IMR-90 (cell line): ENCODE results near the gene SLC12A8.

Source experiments
- BHLHE40 ChIP-seq: fragments of 150-350 bp; IDR thresholded peaks from 2 replicates; pipeline ENCODE4 v1.6.1; 2016; ENCODE audit warnings: mild to moderate bottlenecking, low read depth, low read length
- CEBPB ChIP-seq: IDR thresholded peaks from 2 replicates; pipeline ENCODE4 v1.6.1; 2012; ENCODE audit warnings: low read depth, low read length, improper control_type of control experiment
- CTCF ChIP-seq: conservative IDR thresholded peaks from 2 replicates; pipeline ENCODE4 v1.5.1; 2012; ENCODE audit warnings: mild to moderate bottlenecking, low read depth, low read length, improper control_type of control experiment
- ELK1 ChIP-seq: fragments of 150-350 bp; IDR thresholded peaks from 2 replicates; pipeline ENCODE4 v1.6.1; 2016; ENCODE audit warnings: low read depth, mild to moderate bottlenecking, low read length, moderate library complexity, borderline replicate concordance
- FOS ChIP-seq: fragments of 150-350 bp; IDR thresholded peaks from 2 replicates; pipeline ENCODE4 v1.6.1; 2016; ENCODE audit warnings: low read depth, low read length
- MXI1 ChIP-seq: IDR thresholded peaks from 2 replicates; pipeline ENCODE4 v1.6.1; 2012; ENCODE audit warnings: low read depth, mild to moderate bottlenecking, low read length, moderate library complexity, borderline replicate concordance
- NFE2L2 ChIP-seq: fragments of 150-350 bp; IDR thresholded peaks from 2 replicates; pipeline ENCODE4 v1.6.1; 2016; ENCODE audit warnings: low read depth, mild to moderate bottlenecking, low read length
- POLR2A ChIP-seq: IDR thresholded peaks from 2 replicates; pipeline ENCODE4 v1.6.1; 2012; ENCODE audit warnings: mild to moderate bottlenecking, low read depth, low read length
- RAD21 ChIP-seq: IDR thresholded peaks from 2 replicates; pipeline ENCODE4 v1.6.1; 2012; ENCODE audit warnings: low read length, improper control_type of control experiment
- RCOR1 ChIP-seq: IDR thresholded peaks from 2 replicates; pipeline ENCODE4 v1.6.1; 2012; ENCODE audit warnings: mild to moderate bottlenecking, low read length, improper control_type of control experiment; ENCODE audit not compliant: insufficient replicate concordance
- RFX5 ChIP-seq: IDR thresholded peaks from 2 replicates; pipeline ENCODE4 v1.8.0; 2012; ENCODE audit warnings: low read depth, mild to moderate bottlenecking, low read length, moderate library complexity
- SMC3 ChIP-seq: fragments of 150-350 bp; IDR thresholded peaks from 2 replicates; pipeline ENCODE4 v1.6.1; 2016; ENCODE audit warnings: low read depth, mild to moderate bottlenecking, antibody characterized with exemption, low read length, moderate library complexity
- USF2 ChIP-seq: fragments of 150-350 bp; IDR thresholded peaks from 2 replicates; pipeline ENCODE4 v1.6.1; 2017; ENCODE audit warnings: mild to moderate bottlenecking, antibody characterized with exemption, low read length, low read depth

DNA sequence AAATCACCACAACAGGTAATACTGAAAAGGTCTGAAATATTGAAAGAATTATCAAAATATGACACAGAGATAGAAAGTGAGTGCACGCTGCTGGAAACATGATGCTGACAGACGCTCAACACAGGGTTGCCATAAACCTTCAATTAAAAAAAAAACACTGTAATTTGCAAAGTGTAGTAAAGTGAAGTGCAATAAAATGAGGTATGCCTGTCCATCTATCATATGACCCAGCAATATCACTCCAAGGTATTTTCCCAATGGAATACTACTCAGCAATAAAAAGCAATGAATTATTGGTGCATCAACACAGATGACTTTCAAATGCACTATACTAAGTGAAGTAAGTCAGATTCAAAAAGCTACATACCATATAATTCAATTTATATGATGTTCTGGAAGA is 47.6 kb upstream of the SLC12A8 start:
- TF ChIP-seq CTCF (no peak), MXI1 (no peak), RCOR1 (no peak), POLR2A (no peak), RFX5 (no peak), SMC3 (no peak), FOS (no peak), ELK1 (no peak), RAD21 (no peak), BHLHE40 (no peak), CEBPB (no peak), NFE2L2 (no peak), USF2 (no peak)
